Panc1 (cell line): ENCODE measurements around the gene FNBP1L. TPM values are rescaled to one million over a fixed set of nuclear protein-coding genes. Genes with fewer than 3 reads are reported as not detected.

Experiments
- ATAC-seq: fragments of 200-7000 bp; cut with Tn5 transposase; 2 replicates; pipeline ENCODE4 v1.9.1; 2020; ENCODE audit warnings: mild to moderate bottlenecking, moderate library complexity
- BruUV-seq: library from RNA; stranded (reverse); fragments of 400-500 nt; replicated peaks from 2 replicates; lab custom pipeline; 2021; lab: Mats Ljungman, UMichigan
- CTCF ChIA-PET: fragments of 300-600 bp; sonication (Branson Sonifier 250); formaldehyde crosslinking; loops from one replicate; lab custom pipeline; 2022; ENCODE audit warnings: antibody characterized with exemption; lab: Charles Lee
- POLR2A ChIA-PET: fragments of 300-600 bp; sonication (Branson Sonifier 250); formaldehyde crosslinking; loops from one replicate; lab custom pipeline; 2022; ENCODE audit warnings: antibody characterized with exemption; lab: Charles Lee
- DNase-seq: peaks from one replicate; pipeline ENCODE4 v3.0.0-alpha.2; 2010; ENCODE audit warnings: low read depth, low spot score
- H3K27ac ChIP-seq: 2 replicates; pipeline ENCODE4 v1.5.1; 2011; ENCODE audit warnings: mild to moderate bottlenecking, low read length, inconsistent platforms
- H3K27me3 ChIP-seq: fragments of 200-500 bp; sonication (Bioruptor generic); 2 replicates; pipeline ENCODE4 v1.6.0; 2014; ENCODE audit warnings: low read length, inconsistent platforms; ENCODE audit not compliant: control insufficient read depth, insufficient read depth
- H3K36me3 ChIP-seq: fragments of 200-500 bp; sonication (Bioruptor generic); 2 replicates; pipeline ENCODE4 v1.5.1; 2014; ENCODE audit warnings: inconsistent platforms, mild to moderate bottlenecking, low read length, moderate library complexity; ENCODE audit not compliant: control insufficient read depth, insufficient read depth
- H3K4me1 ChIP-seq: 2 replicates; pipeline ENCODE4 v1.5.1; 2011; ENCODE audit warnings: inconsistent platforms, mild to moderate bottlenecking, low read length, moderate library complexity; ENCODE audit not compliant: control insufficient read depth, insufficient read depth
- H3K4me3 ChIP-seq, 2 experiments: 2 replicates each; pipeline ENCODE4 v1.5.1; 2011 to 2012; ENCODE audit warnings: low read depth in 2 of 2, low read length in 2 of 2, mild to moderate bottlenecking in 2 of 2, inconsistent platforms in 1 of 2, moderate library complexity in 1 of 2
- H3K9me3 ChIP-seq: fragments of 200-500 bp; sonication (Bioruptor generic); 2 replicates; pipeline ENCODE4 v1.5.1; 2014; ENCODE audit warnings: low read depth, mild to moderate bottlenecking, inconsistent platforms, low read length, moderate library complexity; ENCODE audit not compliant: control insufficient read depth, insufficient read depth
- POLR2AphosphoS5 ChIP-seq: IDR thresholded peaks from 2 replicates; pipeline ENCODE4 v1.6.1; 2012; ENCODE audit warnings: mild to moderate bottlenecking, low read depth, low read length, moderate library complexity
- REST ChIP-seq, 2 experiments: IDR thresholded peaks; 2 replicates each; pipeline ENCODE4 v1.6.1; 2011 to 2012; ENCODE audit warnings: low read depth in 2 of 2, control low read depth in 1 of 2, low read length in 1 of 2, mild to moderate bottlenecking in 1 of 2, moderate library complexity in 1 of 2; ENCODE audit not compliant: insufficient read depth in 1 of 2
- SIN3A ChIP-seq: IDR thresholded peaks from 2 replicates; pipeline ENCODE4 v1.6.1; 2012; ENCODE audit warnings: low read depth, mild to moderate bottlenecking, low read length, moderate library complexity, borderline replicate concordance; ENCODE audit not compliant: insufficient read depth
- TCF7L2 ChIP-seq: IDR thresholded peaks from 2 replicates; pipeline ENCODE4 v1.6.1; 2011; ENCODE audit warnings: mild to moderate bottlenecking, low read depth, low read length, inconsistent platforms
- in situ Hi-C: cut with HindIII; loops from 2 replicates; pipeline ENCODE4 v1.10.0; 2016; ENCODE audit warnings: low sequenced_read_pairs, low pct_unique_long_range_greater_than_20kb
- intact Hi-C: fragments of 100-400 bp; cut with micrococcal nuclease; formaldehyde crosslinking; loops from one replicate; pipeline ENCODE4 v1.10.0; 2022; ENCODE audit not compliant: unreplicated experiment
- total RNA-seq: library from RNA; stranded (reverse); gene quantifications from one replicate; pipeline ENCODE4 v1.2.1, GENCODE V29; 2021; ENCODE audit not compliant: unreplicated experiment
- TF ChIP-seq, protein P1 (sequence below): fragments of 450-650 bp; IDR thresholded peaks from 2 replicates; pipeline ENCODE4 v1.5.1; 2017; ENCODE audit warnings: mild to moderate bottlenecking

Gene FNBP1L
- total RNA-seq, 1 experiment from 2014 or later, result 25.1 TPM

GRCh38 chr1:93525431-93525830 is 77.5 kb downstream of the FNBP1L start:
- CTCF ChIA-PET, result no interaction called here
- POLR2A ChIA-PET, result no interaction called here
- TF ChIP-seq TCF7L2 (no peak), REST (IDR thresholded peaks at IDR 0.05; ENCODE audit: insufficient read depth in 1 of 2, low read depth in 2 of 2, low read length in 1 of 2) (no peak), POLR2AphosphoS5 (no peak), SIN3A (no peak)
- TF ChIP-seq, protein P1, sequence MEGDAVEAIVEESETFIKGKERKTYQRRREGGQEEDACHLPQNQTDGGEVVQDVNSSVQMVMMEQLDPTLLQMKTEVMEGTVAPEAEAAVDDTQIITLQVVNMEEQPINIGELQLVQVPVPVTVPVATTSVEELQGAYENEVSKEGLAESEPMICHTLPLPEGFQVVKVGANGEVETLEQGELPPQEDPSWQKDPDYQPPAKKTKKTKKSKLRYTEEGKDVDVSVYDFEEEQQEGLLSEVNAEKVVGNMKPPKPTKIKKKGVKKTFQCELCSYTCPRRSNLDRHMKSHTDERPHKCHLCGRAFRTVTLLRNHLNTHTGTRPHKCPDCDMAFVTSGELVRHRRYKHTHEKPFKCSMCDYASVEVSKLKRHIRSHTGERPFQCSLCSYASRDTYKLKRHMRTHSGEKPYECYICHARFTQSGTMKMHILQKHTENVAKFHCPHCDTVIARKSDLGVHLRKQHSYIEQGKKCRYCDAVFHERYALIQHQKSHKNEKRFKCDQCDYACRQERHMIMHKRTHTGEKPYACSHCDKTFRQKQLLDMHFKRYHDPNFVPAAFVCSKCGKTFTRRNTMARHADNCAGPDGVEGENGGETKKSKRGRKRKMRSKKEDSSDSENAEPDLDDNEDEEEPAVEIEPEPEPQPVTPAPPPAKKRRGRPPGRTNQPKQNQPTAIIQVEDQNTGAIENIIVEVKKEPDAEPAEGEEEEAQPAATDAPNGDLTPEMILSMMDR, result no peak
- ATAC-seq (no peak), DNase-seq (no peak)
- no peaks in the 10 kb centered on the region for H3K4me1 ChIP-seq
- BruUV-seq, result no TSS peak
- H3K36me3 ChIP-seq, result 0 out of 2 replicates have a peak, but pooled peaks cover 2% of the 10 kb centered on the region
- no peak overlapping the region for H3K27ac ChIP-seq
- no peaks in the 10 kb centered on the region for H3K27me3 ChIP-seq
- H3K9me3 ChIP-seq, result no peaks in the 10 kb centered on the region
- H3K4me3 ChIP-seq, result no peak overlapping the region
- in situ Hi-C loops (no loop called here), intact Hi-C loops (no loop called here)

GRCh38 chr1:93526431-93526830 is 78.5 kb downstream of the FNBP1L start:
- CTCF ChIA-PET, result no interaction called here
- POLR2A ChIA-PET, result no interaction called here
- BruUV-seq, result no TSS peak

More at GRCh38 chr1:93526431-93526830, 78.5 kb downstream of the FNBP1L start:
- no peaks in the 10 kb centered on the region for H3K4me1 ChIP-seq
- no peaks in the 10 kb centered on the region for H3K27me3 ChIP-seq
- TF ChIP-seq TCF7L2 (no peak), POLR2AphosphoS5 (no peak), REST (IDR thresholded peaks at IDR 0.05; ENCODE audit: insufficient read depth in 1 of 2, low read depth in 2 of 2, low read length in 1 of 2) (no peak), SIN3A (no peak)
- no peaks in the 10 kb centered on the region for H3K9me3 ChIP-seq
- ATAC-seq (no peak), DNase-seq (no peak)
- intact Hi-C loops (no loop called here), in situ Hi-C loops (no loop called here)
- H3K27ac ChIP-seq, result no peak overlapping the region
- no peak overlapping the region for H3K4me3 ChIP-seq
- peaks cover 6% of the 10 kb centered on the region; the same call in 1 of the 2 replicates for H3K36me3 ChIP-seq
